Loucy (cell line): ENCODE results near the gene PREPL.

Experiments
- H2AFZ ChIP-seq: fragments of 200-600 bp; sonication (generic); 2 replicates; pipeline ENCODE4 v1.6.0; 2016; ENCODE audit warnings: antibody characterized with exemption, mild to moderate bottlenecking, low read length, moderate library complexity
- H3F3A ChIP-seq: fragments of 200-600 bp; 2 replicates; pipeline ENCODE4 v1.6.0; 2016; ENCODE audit warnings: antibody characterized with exemption, low read depth, mild to moderate bottlenecking
- H3K27me3 ChIP-seq: fragments of 200-600 bp; sonication (generic); 2 replicates; pipeline ENCODE4 v1.6.1; 2014; ENCODE audit warnings: low read length, mild to moderate bottlenecking; ENCODE audit not compliant: insufficient read depth, poor library complexity, severe bottlenecking
- H3K36me3 ChIP-seq: fragments of 200-600 bp; sonication (generic); 2 replicates; pipeline ENCODE4 v1.6.1; 2016; ENCODE audit warnings: low read length; ENCODE audit not compliant: insufficient read depth
- H3K4me1 ChIP-seq: fragments of 200-600 bp; sonication (generic); 2 replicates; pipeline ENCODE4 v1.5.1; 2014; ENCODE audit warnings: low read length, mild to moderate bottlenecking; ENCODE audit not compliant: insufficient read depth, poor library complexity, severe bottlenecking
- H3K4me2 ChIP-seq: fragments of 200-600 bp; sonication (generic); 2 replicates; pipeline ENCODE4 v1.6.0; 2014; ENCODE audit warnings: antibody characterized with exemption, low read length, low read depth, mild to moderate bottlenecking; ENCODE audit not compliant: poor library complexity, severe bottlenecking
- H3K4me3 ChIP-seq: fragments of 200-600 bp; sonication (generic); 2 replicates; pipeline ENCODE4 v1.5.1; 2014; ENCODE audit warnings: low read length, mild to moderate bottlenecking, mixed read lengths; ENCODE audit not compliant: poor library complexity, severe bottlenecking
- H3K79me2 ChIP-seq: fragments of 200-600 bp; sonication (generic); 2 replicates; pipeline ENCODE4 v1.6.1; 2014; ENCODE audit warnings: low read length; ENCODE audit not compliant: insufficient read depth
- H3K9ac ChIP-seq: fragments of 200-600 bp; sonication (generic); 2 replicates; pipeline ENCODE4 v1.6.0; 2014; ENCODE audit warnings: mild to moderate bottlenecking, low read depth, low read length, moderate library complexity; ENCODE audit not compliant: poor library complexity, severe bottlenecking
- H3K9me2 ChIP-seq: fragments of 200-600 bp; sonication (generic); replicated peaks from 2 replicates; pipeline ENCODE4 v1.6.1; 2016; ENCODE audit warnings: low read depth, low read length, mixed read lengths
- H3K9me3 ChIP-seq: fragments of 200-600 bp; sonication (generic); 2 replicates; pipeline ENCODE4 v1.6.1; 2014; ENCODE audit warnings: mild to moderate bottlenecking, antibody characterized with exemption, low read length, low read depth; ENCODE audit not compliant: insufficient read depth
- H4K20me1 ChIP-seq: fragments of 200-600 bp; sonication (generic); 2 replicates; pipeline ENCODE4 v1.6.0; 2014; ENCODE audit warnings: antibody characterized with exemption, low read length, mild to moderate bottlenecking; ENCODE audit not compliant: insufficient read depth, poor library complexity, severe bottlenecking
- CTCF ChIP-seq: fragments of 200-600 bp; sonication (generic); conservative IDR thresholded peaks from 2 replicates; pipeline ENCODE4 v1.5.1; 2014; ENCODE audit warnings: mild to moderate bottlenecking, antibody characterized with exemption, low read length
- EZH2phosphoT487 ChIP-seq: fragments of 200-600 bp; IDR thresholded peaks from 2 replicates; pipeline ENCODE4 v1.6.1; 2018; ENCODE audit warnings: antibody characterized with exemption, mild to moderate bottlenecking, moderate library complexity, borderline replicate concordance

PREPL gene

DNA sequence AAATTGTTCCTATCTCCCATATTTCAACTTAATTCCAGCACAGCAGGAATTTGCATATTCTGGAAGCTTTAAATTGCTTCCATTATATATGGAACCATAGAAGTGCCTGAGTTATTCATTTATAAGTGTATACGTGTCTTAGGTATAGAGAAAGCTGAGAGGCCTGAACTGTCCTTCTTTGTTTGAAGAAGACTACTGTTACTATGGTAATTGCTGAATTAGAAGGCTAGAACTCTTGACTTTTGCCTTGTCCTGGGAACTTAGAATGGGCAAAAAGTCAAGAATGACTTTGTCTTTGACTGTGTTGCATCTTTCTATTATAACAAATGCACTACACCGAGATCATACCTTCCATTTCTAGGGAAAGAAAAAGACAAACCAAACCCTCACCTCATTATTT lies 16.2 kb upstream of the PREPL start:
- Histone ChIP-seq H3K9ac (no peak overlapping the region), H3K36me3 (no peaks in the 10 kb centered on the region), H3K4me1 (no peaks in the 10 kb centered on the region), H3K27me3 (no peaks in the 10 kb centered on the region), H3K9me3 (no peaks in the 10 kb centered on the region), H3K9me2 (no peaks in the 10 kb centered on the region), H3K4me3 (no peak overlapping the region), H3K4me2 (no peak overlapping the region), H3F3A (no peaks in the 10 kb centered on the region), H4K20me1 (no peaks in the 10 kb centered on the region), H3K79me2 (no peaks in the 10 kb centered on the region), H2AFZ (no peak overlapping the region)
- TF ChIP-seq EZH2phosphoT487 (no peak), CTCF (no peak)

GRCh38 chr2:44372246-44372645 lies 11.0 kb upstream of the PREPL start:
- H3K4me2 ChIP-seq: no peak overlapping the region

DNA sequence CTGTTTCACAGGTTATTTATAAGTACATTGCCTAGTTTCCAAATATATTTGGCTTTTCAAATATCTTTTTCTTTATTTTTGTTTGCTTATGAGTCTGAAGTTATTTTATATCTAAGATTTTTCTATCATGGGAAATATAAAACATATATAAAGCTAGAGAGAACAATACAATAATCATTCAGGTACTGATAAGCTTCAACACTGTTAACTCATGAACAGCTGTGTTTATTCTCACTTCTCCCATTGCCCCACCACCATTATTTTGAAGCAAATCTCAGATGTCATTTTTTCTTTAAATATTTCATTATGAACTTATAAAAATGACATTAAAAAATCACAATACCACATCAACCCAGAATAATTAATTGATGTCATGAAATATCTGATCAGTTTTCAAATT lies 10.2 kb upstream of the PREPL start:
- Histone ChIP-seq H3K27me3 (no peaks in the 10 kb centered on the region), H3K9me3 (no peaks in the 10 kb centered on the region), H3K9ac (no peak overlapping the region), H3K4me3 (no peak overlapping the region), H3K79me2 (no peaks in the 10 kb centered on the region), H3F3A (no peaks in the 10 kb centered on the region), H3K36me3 (no peaks in the 10 kb centered on the region), H4K20me1 (no peaks in the 10 kb centered on the region), H2AFZ (no peak overlapping the region), H3K4me1 (peaks cover 8% of the 10 kb centered on the region), H3K4me2 (no peak overlapping the region), H3K9me2 (no peaks in the 10 kb centered on the region)
- TF ChIP-seq EZH2phosphoT487 (no peak), CTCF (no peak)

More at GRCh38 chr2:44372246-44372645, 11.0 kb upstream of the PREPL start:
- no peak overlapping the region for H2AFZ ChIP-seq
- no peaks in the 10 kb centered on the region for H3K36me3 ChIP-seq
- H3K27me3 ChIP-seq: no peaks in the 10 kb centered on the region
- H3K9me2 ChIP-seq: no peaks in the 10 kb centered on the region
- no peaks in the 10 kb centered on the region for H4K20me1 ChIP-seq
- no peak for TF ChIP-seq EZH2phosphoT487
- TF ChIP-seq CTCF: no peak
- no peaks in the 10 kb centered on the region for H3K79me2 ChIP-seq
- H3K9ac ChIP-seq: no peak overlapping the region
- H3F3A ChIP-seq: no peaks in the 10 kb centered on the region
- H3K4me3 ChIP-seq: no peak overlapping the region
- peaks cover 8% of the 10 kb centered on the region for H3K4me1 ChIP-seq
- no peaks in the 10 kb centered on the region for H3K9me3 ChIP-seq
